Fibroblast of lung (primary cell): ENCODE data around the gene BAIAP2.

Experiments used
- CTCF ChIP-seq, 2 donors: IDR thresholded peaks in 1 of 2; conservative IDR thresholded peaks in 1 of 2; 1 replicate in 1 of 2; 2 replicates in 1 of 2; pipeline ENCODE4 v1.5.1; 2011 to 2012; ENCODE audit warnings: low read length in 2 of 2, control low read depth in 1 of 2, inconsistent platforms in 1 of 2, low read depth in 1 of 2, mild to moderate bottlenecking in 1 of 2
- EZH2 ChIP-seq: IDR thresholded peaks from 2 replicates; pipeline ENCODE4 v1.5.1; 2012; ENCODE audit warnings: low read length, control low read depth, mild to moderate bottlenecking; ENCODE audit errors: missing control alignments

GRCh38 chr17:81025741-81026129, 9.2 kb upstream of the BAIAP2 start:
- TF ChIP-seq CTCF (conservative IDR thresholded peaks at IDR 0.05 in 1 of 2, IDR thresholded peaks at IDR 0.05 in 1 of 2; ENCODE audit: low read depth in 1 of 2, low read length in 2 of 2) (no peak), EZH2 (no peak)
